ENCODE measurements around the gene CERCAM. TPM values are rescaled to one million over a fixed set of nuclear protein-coding genes. Genes with fewer than 3 reads are reported as not detected.

Gene CERCAM
- total RNA-seq, 1 donor from 2014 or later, result 12.4 TPM

DNA sequence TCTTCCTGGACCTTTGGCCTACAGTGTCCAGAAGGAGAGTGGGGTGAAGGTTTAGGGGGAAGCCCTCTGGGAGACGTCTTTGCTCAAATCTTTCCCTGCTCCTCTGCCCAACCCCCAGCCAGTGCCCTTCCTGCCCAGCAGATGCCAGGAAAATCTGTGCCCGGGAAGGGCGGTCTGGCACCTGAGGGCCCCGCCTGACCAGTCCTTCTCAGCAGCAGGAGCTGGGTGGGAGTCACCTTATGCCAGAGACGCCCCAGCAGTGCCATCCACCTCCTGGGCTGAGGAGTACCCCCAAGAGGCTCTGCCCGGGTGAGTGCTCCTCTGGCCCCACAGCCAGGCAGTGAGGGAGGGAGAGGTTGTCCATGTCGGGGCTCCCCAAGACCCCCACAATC, 14.9 kb upstream of the CERCAM start:
- no peak for DNase-seq (ENCODE audit: low read depth)
- Histone ChIP-seq H3K27me3 (ENCODE audit: control insufficient read depth, insufficient read depth, low read length) (peaks cover 6% of the 10 kb centered on the region), H3K36me3 (ENCODE audit: control insufficient read depth, insufficient read depth, low read length) (no peaks in the 10 kb centered on the region), H3K4me3 (ENCODE audit: low read depth, low read length) (no peak overlapping the region)
- no peak for FAIRE-seq
- TF ChIP-seq CTCF (IDR thresholded peaks at IDR 0.05; ENCODE audit: insufficient read depth, low read length, severe bottlenecking), result no peak

GRCh38 chr9:128406848-128407391, 13.7 kb upstream of the CERCAM start:
- Histone ChIP-seq H3K27me3 (ENCODE audit: control insufficient read depth, insufficient read depth, low read length) (peaks cover 6% of the 10 kb centered on the region), H3K36me3 (ENCODE audit: control insufficient read depth, insufficient read depth, low read length) (no peaks in the 10 kb centered on the region), H3K4me3 (ENCODE audit: low read depth, low read length) (no peak overlapping the region)
- TF ChIP-seq CTCF (IDR thresholded peaks at IDR 0.05; ENCODE audit: insufficient read depth, low read length, severe bottlenecking), result no peak
- DNase-seq (ENCODE audit: low read depth), result no peak
- FAIRE-seq, result no peak

DNA sequence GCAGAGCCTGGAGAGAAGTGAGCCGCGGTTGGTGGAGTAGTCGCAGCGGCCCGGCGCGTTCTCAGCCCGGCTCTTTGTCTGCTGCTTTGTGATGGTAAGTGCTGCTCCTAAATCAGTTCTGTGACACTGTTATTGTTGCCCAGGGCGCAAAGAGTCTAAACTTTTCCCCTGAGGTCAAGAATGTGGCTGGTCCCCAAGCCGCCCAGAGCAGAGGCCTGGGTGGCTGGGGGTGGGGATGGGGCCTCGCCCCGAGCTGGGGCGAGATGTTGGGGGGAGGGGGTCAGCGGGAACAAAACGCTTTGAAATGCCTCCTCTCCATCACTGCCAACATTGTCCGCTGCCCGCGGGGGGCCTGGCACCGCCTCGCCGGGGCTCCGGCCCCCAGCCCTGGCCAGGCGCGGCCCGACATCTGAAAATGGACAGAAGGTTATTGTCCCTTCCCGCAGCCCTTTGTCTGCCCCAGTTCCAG, 11.7 kb upstream of the CERCAM start:
- Histone ChIP-seq H3K36me3 (ENCODE audit: control insufficient read depth, insufficient read depth, low read length) (no peaks in the 10 kb centered on the region), H3K4me3 (ENCODE audit: low read depth, low read length) (no peak overlapping the region), H3K27me3 (ENCODE audit: control insufficient read depth, insufficient read depth, low read length) (peaks cover 6% of the 10 kb centered on the region)
- DNase-seq (ENCODE audit: low read depth) (no peak), FAIRE-seq (no peak)
- TF ChIP-seq CTCF (IDR thresholded peaks at IDR 0.05; ENCODE audit: insufficient read depth, low read length, severe bottlenecking), result no peak

GRCh38 chr9:128409450-128409849, 11.2 kb upstream of the CERCAM start:
- no peak for TF ChIP-seq CTCF (IDR thresholded peaks at IDR 0.05; ENCODE audit: insufficient read depth, low read length, severe bottlenecking)
- Histone ChIP-seq H3K27me3 (ENCODE audit: control insufficient read depth, insufficient read depth, low read length) (peaks cover 6% of the 10 kb centered on the region), H3K36me3 (ENCODE audit: control insufficient read depth, insufficient read depth, low read length) (no peaks in the 10 kb centered on the region), H3K4me3 (ENCODE audit: low read depth, low read length) (no peak overlapping the region)
- FAIRE-seq (no peak), DNase-seq (ENCODE audit: low read depth) (no peak)

DNA sequence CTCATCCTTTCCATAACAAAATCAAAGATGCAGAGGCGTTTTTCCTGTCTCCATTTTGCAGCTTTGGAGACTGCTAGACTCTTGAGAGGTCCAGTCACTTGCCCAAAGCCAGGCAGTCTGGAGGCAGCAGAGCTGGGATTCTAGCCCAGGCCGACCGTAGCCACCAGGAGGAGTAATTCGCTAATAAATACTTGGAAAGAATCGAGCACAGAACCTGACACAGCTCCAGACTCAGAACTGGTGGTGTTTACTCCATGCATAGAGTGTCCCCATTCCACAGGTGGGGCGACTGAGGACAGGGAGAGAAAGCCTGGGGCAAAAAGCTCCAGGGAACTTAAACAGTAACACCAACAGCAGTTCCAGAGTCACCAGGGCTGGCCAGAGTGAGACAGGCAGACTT, 10.7 kb upstream of the CERCAM start:
- DNase-seq (ENCODE audit: low read depth) (no peak), FAIRE-seq (no peak)
- TF ChIP-seq CTCF (IDR thresholded peaks at IDR 0.05; ENCODE audit: insufficient read depth, low read length, severe bottlenecking), result peak; percentile 29
- H3K36me3 ChIP-seq (ENCODE audit: control insufficient read depth, insufficient read depth, low read length), result no peaks in the 10 kb centered on the region
- no peak overlapping the region for H3K4me3 ChIP-seq (ENCODE audit: low read depth, low read length)
- peaks cover 6% of the 10 kb centered on the region for H3K27me3 ChIP-seq (ENCODE audit: control insufficient read depth, insufficient read depth, low read length)

Data from bronchial epithelial cell (primary cell).